ENCODE results near the gene DFFB.

Gene DFFB

DNA sequence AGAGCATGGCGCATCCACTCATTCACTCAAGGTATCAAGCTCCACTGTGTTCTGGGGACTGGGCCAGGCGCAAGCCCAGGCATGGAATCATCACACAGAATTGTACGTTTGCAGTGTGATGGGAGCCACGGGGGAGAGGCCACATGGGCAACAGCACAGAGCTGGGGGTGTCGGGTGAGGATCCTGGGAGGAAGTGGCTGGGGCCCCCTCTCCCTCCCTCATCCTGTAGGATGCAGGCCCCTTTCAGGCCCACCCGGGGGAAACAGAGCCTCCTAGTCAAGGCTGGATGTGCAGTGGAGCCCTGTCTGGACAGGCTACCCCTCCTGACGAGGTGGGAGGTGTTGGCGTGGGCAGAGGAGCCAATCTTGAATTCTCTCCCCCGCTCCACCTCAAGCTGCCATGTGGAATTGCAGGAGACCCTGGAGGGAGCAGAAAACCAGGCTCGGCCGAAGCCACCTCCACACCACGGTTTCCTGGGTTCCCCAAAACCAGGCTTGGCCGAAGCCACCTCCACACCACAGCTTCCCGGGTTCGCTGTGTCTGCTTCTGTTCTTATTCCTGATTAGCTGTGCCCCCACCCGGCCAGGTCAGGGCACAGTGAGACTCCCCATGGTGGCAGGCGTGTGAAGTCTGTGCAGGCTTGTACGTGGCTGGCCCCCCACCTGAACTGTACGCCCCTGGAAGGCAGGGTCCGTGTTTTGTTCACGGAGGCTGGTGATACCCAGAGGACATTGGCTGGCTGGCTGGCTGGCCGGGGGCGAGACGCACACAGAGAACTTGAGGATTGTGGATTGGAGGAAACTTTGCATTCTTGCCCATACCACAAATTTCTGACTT is 46.9 kb downstream of the DFFB start:
- H3K27me3 ChIP-seq (ENCODE audit: control insufficient read depth, insufficient read depth, low read length) = no peaks in the 10 kb centered on the region
- H3K4me1 ChIP-seq (ENCODE audit: control insufficient read depth, insufficient read depth, low read length) = peaks cover 5% of the 10 kb centered on the region; the same call in 1 of the 2 replicates
- no peak overlapping the region for H3K27ac ChIP-seq (ENCODE audit: low read depth, low read length)
- H3K9ac ChIP-seq (ENCODE audit: low read depth, low read length) = no peak overlapping the region
- H3K4me3 ChIP-seq (ENCODE audit: low read depth, low read length) = no peak overlapping the region
- H3K36me3 ChIP-seq (ENCODE audit: control insufficient read depth, insufficient read depth, low read length) = no peaks in the 10 kb centered on the region
- H3K9me3 ChIP-seq (ENCODE audit: control insufficient read depth, insufficient read depth, low read length) = no peaks in the 10 kb centered on the region

DNA sequence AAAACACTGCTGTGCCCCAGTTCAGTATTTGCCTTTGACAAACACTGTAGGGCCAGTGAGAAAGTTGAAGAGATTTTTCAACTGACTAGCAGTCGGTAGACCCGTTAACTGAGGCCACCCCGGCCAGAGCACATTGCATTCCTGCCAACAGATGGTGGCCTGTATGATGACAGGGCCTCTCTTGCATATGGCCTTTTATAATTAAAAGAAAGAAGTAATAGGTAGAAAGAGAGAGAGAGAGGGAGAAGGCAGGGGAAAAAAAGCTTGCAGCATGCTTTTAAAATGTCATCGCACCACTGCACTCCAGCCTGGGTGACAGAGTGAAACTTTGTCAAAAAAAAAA is 47.5 kb downstream of the DFFB start:
- Histone ChIP-seq H3K4me1 (ENCODE audit: control insufficient read depth, insufficient read depth, low read length) (peaks cover 5% of the 10 kb centered on the region; the same call in 1 of the 2 replicates), H3K4me3 (ENCODE audit: low read depth, low read length) (no peak overlapping the region), H3K9ac (ENCODE audit: low read depth, low read length) (no peak overlapping the region), H3K27me3 (ENCODE audit: control insufficient read depth, insufficient read depth, low read length) (no peaks in the 10 kb centered on the region), H3K36me3 (ENCODE audit: control insufficient read depth, insufficient read depth, low read length) (no peaks in the 10 kb centered on the region), H3K9me3 (ENCODE audit: control insufficient read depth, insufficient read depth, low read length) (no peaks in the 10 kb centered on the region), H3K27ac (ENCODE audit: low read depth, low read length) (no peak overlapping the region)

DNA sequence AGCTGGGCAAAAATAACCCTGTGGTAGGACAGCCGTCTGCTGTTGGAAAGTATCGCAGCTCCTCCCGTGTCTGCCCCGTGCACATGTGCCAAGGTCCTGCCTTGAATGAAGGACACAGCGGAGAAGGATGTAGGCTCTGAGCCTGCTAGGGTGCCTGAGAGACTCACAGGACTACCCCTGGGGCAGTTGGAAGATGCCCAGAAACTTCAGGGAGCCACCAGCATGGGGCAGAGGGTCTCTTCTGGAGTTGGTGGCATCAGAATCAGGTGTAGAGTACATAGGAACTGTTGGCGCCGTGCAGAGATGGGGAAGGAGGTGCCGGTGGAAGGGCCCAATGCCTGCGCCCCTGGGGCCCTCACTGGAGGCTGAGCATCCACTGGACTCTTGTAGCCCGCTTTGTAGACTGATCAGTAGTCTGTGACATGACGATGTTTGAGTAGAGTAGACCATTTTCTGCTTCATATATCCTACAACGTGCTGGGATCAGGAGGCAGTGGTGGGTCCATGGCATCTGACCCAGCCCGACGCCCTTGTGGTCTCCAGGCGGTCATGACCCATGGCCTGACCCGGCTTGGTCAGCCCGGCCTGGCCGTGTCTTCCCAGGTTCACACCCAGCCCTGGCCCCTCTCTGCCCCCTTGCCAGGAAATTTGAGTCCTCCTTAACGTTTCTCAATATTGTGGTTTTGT is 48.1 kb downstream of the DFFB start:
- H3K4me3 ChIP-seq (ENCODE audit: low read depth, low read length) = no peak overlapping the region
- H3K9ac ChIP-seq (ENCODE audit: low read depth, low read length) = no peak overlapping the region
- peaks cover 5% of the 10 kb centered on the region; the same call in 1 of the 2 replicates for H3K4me1 ChIP-seq (ENCODE audit: control insufficient read depth, insufficient read depth, low read length)
- H3K36me3 ChIP-seq (ENCODE audit: control insufficient read depth, insufficient read depth, low read length) = no peaks in the 10 kb centered on the region
- H3K9me3 ChIP-seq (ENCODE audit: control insufficient read depth, insufficient read depth, low read length) = no peaks in the 10 kb centered on the region
- no peak overlapping the region for H3K27ac ChIP-seq (ENCODE audit: low read depth, low read length)
- H3K27me3 ChIP-seq (ENCODE audit: control insufficient read depth, insufficient read depth, low read length) = no peaks in the 10 kb centered on the region

DNA sequence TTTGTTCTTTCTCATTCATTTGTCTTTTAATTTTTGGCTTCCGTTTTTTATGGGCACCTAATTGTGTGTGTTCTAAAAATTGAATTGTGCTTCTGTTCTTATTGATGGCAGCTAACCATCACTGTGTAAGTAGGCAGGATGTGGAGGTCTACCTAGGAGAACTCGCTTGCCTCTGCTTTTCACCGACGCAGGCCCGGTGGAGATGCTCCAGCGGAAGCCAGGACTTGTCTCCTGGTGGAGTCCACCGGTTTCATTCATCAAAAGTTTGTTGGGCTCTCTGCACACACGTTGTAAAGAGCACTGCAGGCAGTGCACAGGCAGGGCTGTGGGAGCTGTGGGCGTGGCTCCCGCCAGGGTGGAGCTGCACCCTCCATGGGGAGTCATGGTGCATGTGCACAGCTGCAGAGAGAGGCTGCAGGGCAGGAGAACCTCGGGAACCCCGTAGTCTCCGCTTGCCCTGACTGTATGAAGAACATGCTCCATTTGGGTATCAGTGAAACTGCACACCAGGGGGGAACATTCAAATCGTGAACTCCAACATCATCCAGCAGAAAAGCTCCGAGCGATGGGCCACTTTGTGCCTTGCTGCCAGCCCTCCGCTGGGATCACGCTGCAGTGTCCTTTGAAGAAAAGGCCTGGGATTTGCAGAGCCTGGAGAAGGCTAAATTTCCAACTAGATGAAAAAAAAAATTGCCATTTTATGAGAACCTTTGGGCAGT is 48.8 kb downstream of the DFFB start:
- peaks cover 8% of the 10 kb centered on the region for H3K4me1 ChIP-seq (ENCODE audit: control insufficient read depth, insufficient read depth, low read length)
- no peak overlapping the region for H3K4me3 ChIP-seq (ENCODE audit: low read depth, low read length)
- no peak overlapping the region for H3K9ac ChIP-seq (ENCODE audit: low read depth, low read length)
- H3K36me3 ChIP-seq (ENCODE audit: control insufficient read depth, insufficient read depth, low read length) = no peaks in the 10 kb centered on the region
- H3K9me3 ChIP-seq (ENCODE audit: control insufficient read depth, insufficient read depth, low read length) = no peaks in the 10 kb centered on the region
- H3K27ac ChIP-seq (ENCODE audit: low read depth, low read length) = no peak overlapping the region
- no peaks in the 10 kb centered on the region for H3K27me3 ChIP-seq (ENCODE audit: control insufficient read depth, insufficient read depth, low read length)

DNA sequence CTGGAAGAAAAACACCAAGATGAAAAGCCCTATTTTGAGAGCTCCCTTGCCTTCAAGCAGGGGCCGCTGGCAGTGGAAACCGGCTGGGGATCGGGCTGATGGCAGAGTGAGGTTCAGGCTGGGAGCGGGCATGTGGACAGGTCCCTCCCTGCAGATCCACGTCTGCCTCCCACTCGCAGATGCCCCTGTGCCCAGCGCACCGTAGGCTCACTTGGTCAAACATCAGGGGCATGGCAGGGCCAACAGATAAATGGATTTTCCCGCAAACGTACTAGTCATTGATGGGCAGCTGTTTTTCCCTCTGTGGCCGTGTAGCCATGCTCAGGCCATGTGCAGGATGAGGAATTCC is 49.4 kb downstream of the DFFB start:
- Histone ChIP-seq H3K27me3 (ENCODE audit: control insufficient read depth, insufficient read depth, low read length) (no peaks in the 10 kb centered on the region), H3K4me3 (ENCODE audit: low read depth, low read length) (no peak overlapping the region), H3K36me3 (ENCODE audit: control insufficient read depth, insufficient read depth, low read length) (no peaks in the 10 kb centered on the region), H3K9ac (ENCODE audit: low read depth, low read length) (no peak overlapping the region), H3K4me1 (ENCODE audit: control insufficient read depth, insufficient read depth, low read length) (peaks cover 12% of the 10 kb centered on the region), H3K9me3 (ENCODE audit: control insufficient read depth, insufficient read depth, low read length) (no peaks in the 10 kb centered on the region), H3K27ac (ENCODE audit: low read depth, low read length) (no peak overlapping the region)

DNA sequence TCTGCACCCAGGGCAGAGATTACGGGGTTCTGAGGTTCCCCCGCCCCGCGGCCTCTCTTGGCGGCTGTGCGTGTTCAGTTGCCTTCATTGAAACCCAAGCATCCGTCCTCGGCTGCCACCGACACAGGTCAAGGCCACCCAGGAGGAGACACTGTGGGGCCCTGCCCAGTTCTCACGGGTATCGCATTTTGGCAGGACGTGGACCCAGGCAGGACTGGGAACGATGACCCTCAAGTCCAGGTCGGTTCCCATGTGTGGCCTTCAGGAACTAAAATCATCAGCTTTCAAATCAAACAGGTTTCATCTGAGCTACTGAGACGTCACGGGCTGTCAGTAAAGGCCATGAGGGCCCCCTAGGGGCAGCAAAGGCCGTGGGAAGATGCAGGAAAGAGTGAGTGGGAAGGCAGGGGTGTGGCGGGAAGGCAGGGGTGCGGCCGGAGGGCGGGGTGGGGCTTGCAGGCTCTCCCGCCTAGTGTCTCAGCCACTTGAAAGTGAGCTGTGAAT is 49.8 kb downstream of the DFFB start:
- no peak overlapping the region for H3K4me3 ChIP-seq (ENCODE audit: low read depth, low read length)

DNA sequence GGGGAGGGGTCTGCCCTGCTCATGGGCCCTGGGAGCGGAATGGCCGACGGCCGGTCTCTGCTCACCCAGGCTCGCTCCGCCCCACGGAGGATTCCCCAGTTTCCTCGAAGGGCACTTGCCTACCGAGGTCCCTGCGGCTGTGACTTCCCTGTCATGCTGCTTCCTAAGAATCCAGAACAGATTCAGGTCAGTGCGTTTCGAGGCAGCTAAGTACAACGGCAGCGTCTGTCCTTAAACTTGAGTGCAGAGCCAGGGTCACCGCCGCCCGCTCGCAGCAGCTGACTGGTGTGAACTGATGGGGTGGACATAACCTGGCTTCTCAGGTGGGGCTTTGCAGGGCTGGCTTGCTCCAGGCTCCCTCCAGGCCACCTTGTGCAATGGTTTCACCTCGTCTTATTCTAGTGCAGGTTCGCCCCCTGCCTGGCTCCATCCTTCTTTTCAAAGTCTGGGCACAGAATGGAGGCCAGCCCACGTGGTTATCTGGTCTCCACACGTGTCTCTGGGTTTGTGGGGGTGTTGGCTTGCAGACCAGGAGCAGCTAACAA is 50.4 kb downstream of the DFFB start:
- H3K36me3 ChIP-seq (ENCODE audit: control insufficient read depth, insufficient read depth, low read length) = no peaks in the 10 kb centered on the region
- no peak overlapping the region for H3K4me3 ChIP-seq (ENCODE audit: low read depth, low read length)
- no peak overlapping the region for H3K27ac ChIP-seq (ENCODE audit: low read depth, low read length)
- H3K4me1 ChIP-seq (ENCODE audit: control insufficient read depth, insufficient read depth, low read length) = peaks cover 12% of the 10 kb centered on the region
- H3K27me3 ChIP-seq (ENCODE audit: control insufficient read depth, insufficient read depth, low read length) = no peaks in the 10 kb centered on the region
- H3K9me3 ChIP-seq (ENCODE audit: control insufficient read depth, insufficient read depth, low read length) = no peaks in the 10 kb centered on the region
- H3K9ac ChIP-seq (ENCODE audit: low read depth, low read length) = no peak overlapping the region

More for the DNA sequence above, 49.8 kb downstream of the DFFB start:
- no peaks in the 10 kb centered on the region for H3K9me3 ChIP-seq (ENCODE audit: control insufficient read depth, insufficient read depth, low read length)
- no peak overlapping the region for H3K9ac ChIP-seq (ENCODE audit: low read depth, low read length)
- H3K4me1 ChIP-seq (ENCODE audit: control insufficient read depth, insufficient read depth, low read length) = peaks cover 12% of the 10 kb centered on the region
- no peaks in the 10 kb centered on the region for H3K36me3 ChIP-seq (ENCODE audit: control insufficient read depth, insufficient read depth, low read length)
- H3K27ac ChIP-seq (ENCODE audit: low read depth, low read length) = no peak overlapping the region
- no peaks in the 10 kb centered on the region for H3K27me3 ChIP-seq (ENCODE audit: control insufficient read depth, insufficient read depth, low read length)

DNA sequence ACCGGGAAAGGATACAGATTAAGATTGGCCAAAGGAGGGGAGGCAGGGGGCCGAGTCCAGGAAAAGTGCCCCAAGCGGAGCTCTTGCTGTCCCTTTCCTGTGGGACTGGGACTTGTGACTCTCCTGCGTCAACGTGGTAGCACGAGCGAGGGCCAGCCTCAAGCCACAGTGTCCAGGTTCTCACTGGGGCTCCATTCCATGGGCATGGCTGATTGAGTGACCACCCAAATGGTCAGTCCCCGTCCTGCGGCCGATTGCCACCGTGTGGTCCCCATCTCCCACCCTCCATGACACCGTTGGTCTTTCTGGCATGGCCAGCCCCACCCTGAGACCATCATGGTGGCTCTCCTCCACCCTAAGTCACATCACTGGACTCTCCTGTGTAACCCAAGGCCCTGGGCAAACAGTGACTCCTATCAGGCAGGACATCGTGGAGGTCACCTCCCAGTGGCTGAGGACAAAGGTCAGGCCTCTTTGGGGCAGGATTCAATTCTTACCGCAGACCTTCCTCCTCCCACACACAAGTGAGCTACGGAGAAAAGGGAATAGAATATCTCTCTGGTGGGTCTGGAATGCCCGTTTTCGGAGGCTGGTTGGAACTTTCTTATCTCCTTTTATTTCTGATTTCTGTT is 51.7 kb downstream of the DFFB start:
- H3K9ac ChIP-seq (ENCODE audit: low read depth, low read length) = no peak overlapping the region
- H3K27me3 ChIP-seq (ENCODE audit: control insufficient read depth, insufficient read depth, low read length) = no peaks in the 10 kb centered on the region
- H3K4me1 ChIP-seq (ENCODE audit: control insufficient read depth, insufficient read depth, low read length) = peaks cover 12% of the 10 kb centered on the region
- no peak overlapping the region for H3K27ac ChIP-seq (ENCODE audit: low read depth, low read length)
- H3K4me3 ChIP-seq (ENCODE audit: low read depth, low read length) = no peak overlapping the region
- H3K9me3 ChIP-seq (ENCODE audit: control insufficient read depth, insufficient read depth, low read length) = no peaks in the 10 kb centered on the region
- no peaks in the 10 kb centered on the region for H3K36me3 ChIP-seq (ENCODE audit: control insufficient read depth, insufficient read depth, low read length)

DNA sequence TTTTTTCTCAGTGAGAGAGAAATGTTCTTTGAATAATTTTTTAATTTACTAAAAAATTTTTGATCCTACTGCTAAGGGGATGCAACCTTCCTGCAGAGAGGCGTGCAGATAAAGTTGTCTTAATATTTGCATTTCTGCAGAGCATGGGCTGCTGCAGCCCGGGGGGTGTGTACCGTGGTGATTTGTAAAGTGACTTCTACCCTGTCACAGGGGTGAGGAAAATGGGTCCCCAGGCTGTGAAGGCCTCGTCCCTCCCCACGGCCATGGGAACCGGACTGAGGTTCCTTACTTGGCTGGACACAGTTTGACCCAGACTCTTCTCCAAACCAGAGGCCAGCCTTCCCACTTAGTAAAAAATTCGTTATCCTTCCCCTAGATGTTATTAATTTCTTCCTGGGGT is 52.3 kb downstream of the DFFB start:
- no peak overlapping the region for H3K9ac ChIP-seq (ENCODE audit: low read depth, low read length)
- peaks cover 8% of the 10 kb centered on the region; the same call in 1 of the 2 replicates for H3K4me1 ChIP-seq (ENCODE audit: control insufficient read depth, insufficient read depth, low read length)
- H3K9me3 ChIP-seq (ENCODE audit: control insufficient read depth, insufficient read depth, low read length) = no peaks in the 10 kb centered on the region
- no peak overlapping the region for H3K4me3 ChIP-seq (ENCODE audit: low read depth, low read length)
- no peak overlapping the region for H3K27ac ChIP-seq (ENCODE audit: low read depth, low read length)
- H3K27me3 ChIP-seq (ENCODE audit: control insufficient read depth, insufficient read depth, low read length) = no peaks in the 10 kb centered on the region
- no peaks in the 10 kb centered on the region for H3K36me3 ChIP-seq (ENCODE audit: control insufficient read depth, insufficient read depth, low read length)

DNA sequence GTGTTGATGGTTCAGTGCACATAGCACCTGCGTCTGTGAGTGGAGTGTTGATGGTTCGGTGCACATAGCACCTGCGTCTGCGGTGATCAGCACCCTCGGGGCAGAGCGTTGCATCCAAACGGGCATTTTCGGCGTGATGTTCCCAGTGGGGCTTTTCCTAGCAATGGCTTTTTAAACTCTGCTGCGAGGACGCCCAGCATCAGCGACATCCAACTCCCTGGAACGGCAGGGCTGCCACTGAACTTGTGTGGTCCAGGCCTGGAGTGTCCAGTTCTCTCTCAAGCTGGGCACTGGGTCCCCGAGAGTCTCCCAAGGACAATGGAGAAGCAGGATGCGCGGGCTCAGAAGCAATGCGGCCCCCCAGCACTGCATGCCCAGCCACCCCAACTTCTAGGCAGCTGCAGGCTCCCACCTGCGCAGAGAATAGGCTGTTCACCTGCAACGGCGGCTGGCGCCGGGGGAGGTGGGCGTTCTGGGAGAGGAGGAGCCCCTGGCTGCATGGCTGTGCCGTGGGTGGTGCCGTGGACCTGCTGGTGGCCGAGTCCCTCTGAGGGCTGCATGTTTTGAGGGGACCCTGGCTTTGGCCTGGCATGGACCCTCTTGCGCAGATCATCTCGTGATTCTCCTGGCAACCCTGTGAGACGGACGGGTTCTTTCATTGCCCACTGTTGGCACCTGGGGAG is 52.9 kb downstream of the DFFB start:
- Histone ChIP-seq H3K27me3 (ENCODE audit: control insufficient read depth, insufficient read depth, low read length) (no peaks in the 10 kb centered on the region), H3K4me3 (ENCODE audit: low read depth, low read length) (no peak overlapping the region), H3K9ac (ENCODE audit: low read depth, low read length) (no peak overlapping the region), H3K27ac (ENCODE audit: low read depth, low read length) (no peak overlapping the region), H3K9me3 (ENCODE audit: control insufficient read depth, insufficient read depth, low read length) (no peaks in the 10 kb centered on the region), H3K36me3 (ENCODE audit: control insufficient read depth, insufficient read depth, low read length) (no peaks in the 10 kb centered on the region), H3K4me1 (ENCODE audit: control insufficient read depth, insufficient read depth, low read length) (peaks cover 7% of the 10 kb centered on the region; the same call in 1 of the 2 replicates)
